H9 (cell line): ENCODE results near the gene PPP1R9A. TPM values are rescaled to one million over a fixed set of nuclear protein-coding genes. Genes with fewer than 3 reads are reported as not detected.

ENCODE experiments used
- DNase-seq: peaks from one replicate; pipeline ENCODE4 v3.0.0-alpha.2; 2017
- H2AFZ ChIP-seq: one replicate; pipeline ENCODE4 v1.6.1; 2013; ENCODE audit warnings: mild to moderate bottlenecking, low read length, control low read depth, moderate library complexity
- H2AK5ac ChIP-seq: 2 replicates; pipeline ENCODE4 v1.6.1; 2013; ENCODE audit warnings: low read length, control low read depth, mixed read lengths; ENCODE audit not compliant: insufficient read length
- H2BK120ac ChIP-seq: one replicate; pipeline ENCODE4 v1.6.1; 2013; ENCODE audit warnings: low read depth, mild to moderate bottlenecking, low read length, control low read depth, inconsistent platforms; ENCODE audit not compliant: poor library complexity, severe bottlenecking
- H2BK12ac ChIP-seq: 2 replicates; pipeline ENCODE4 v1.6.1; 2013; ENCODE audit warnings: low read length, control low read depth, mixed read lengths, low read depth; ENCODE audit not compliant: insufficient read length
- H2BK15ac ChIP-seq: 2 replicates; pipeline ENCODE4 v1.6.1; 2013; ENCODE audit warnings: low read depth, low read length, control low read depth
- H2BK20ac ChIP-seq: one replicate; pipeline ENCODE4 v1.6.1; 2013; ENCODE audit warnings: low read depth, mild to moderate bottlenecking, low read length, control low read depth, inconsistent platforms; ENCODE audit not compliant: poor library complexity, severe bottlenecking
- H2BK5ac ChIP-seq: 2 replicates; pipeline ENCODE4 v1.6.1; 2013; ENCODE audit warnings: low read length, control low read depth, mixed read lengths; ENCODE audit not compliant: insufficient read length
- H3K14ac ChIP-seq: 2 replicates; pipeline ENCODE4 v1.6.1; 2013; ENCODE audit warnings: low read length, control low read depth; ENCODE audit not compliant: insufficient read depth
- H3K18ac ChIP-seq: 2 replicates; pipeline ENCODE4 v1.6.1; 2013; ENCODE audit warnings: low read depth, mild to moderate bottlenecking, mixed read lengths, low read length, control low read depth; ENCODE audit not compliant: insufficient read length
- H3K23ac ChIP-seq: 2 replicates; pipeline ENCODE4 v1.6.1; 2013; ENCODE audit warnings: low read length, control low read depth, mixed read lengths, low read depth; ENCODE audit not compliant: insufficient read length
- H3K23me2 ChIP-seq: 2 replicates; pipeline ENCODE4 v1.6.1; 2013; ENCODE audit warnings: low read depth, mild to moderate bottlenecking, mixed read lengths, low read length, control low read depth; ENCODE audit not compliant: insufficient read length, poor library complexity, severe bottlenecking
- H3K27ac ChIP-seq: 2 replicates; pipeline ENCODE4 v1.5.1; 2013; ENCODE audit warnings: low read length, control low read depth, mixed read lengths, low read depth; ENCODE audit not compliant: insufficient read length
- H3K27me3 ChIP-seq: 2 replicates; pipeline ENCODE4 v1.6.1; 2013; ENCODE audit warnings: low read length, control low read depth, inconsistent platforms; ENCODE audit not compliant: insufficient read depth
- H3K4ac ChIP-seq: 2 replicates; pipeline ENCODE4 v1.6.1; 2013; ENCODE audit warnings: low read depth, mild to moderate bottlenecking, control low read depth, inconsistent platforms, low read length, moderate library complexity
- H3K4me1 ChIP-seq: 2 replicates; pipeline ENCODE4 v1.6.1; 2013; ENCODE audit warnings: low read length, control low read depth, inconsistent platforms; ENCODE audit not compliant: insufficient read depth
- H3K4me2 ChIP-seq: 2 replicates; pipeline ENCODE4 v1.6.1; 2013; ENCODE audit warnings: low read length, control low read depth, mixed read lengths; ENCODE audit not compliant: insufficient read length, insufficient read depth
- H3K56ac ChIP-seq: 2 replicates; pipeline ENCODE4 v1.6.1; 2013; ENCODE audit warnings: low read depth, mild to moderate bottlenecking, mixed read lengths, low read length, control low read depth; ENCODE audit not compliant: insufficient read length
- H3K79me1 ChIP-seq: 2 replicates; pipeline ENCODE4 v1.6.1; 2013; ENCODE audit warnings: low read depth, mild to moderate bottlenecking, moderate library complexity, low read length, control low read depth, inconsistent platforms; ENCODE audit not compliant: insufficient read depth, poor library complexity, severe bottlenecking
- H3K79me2 ChIP-seq: 2 replicates; pipeline ENCODE4 v1.6.1; 2013; ENCODE audit warnings: low read length, control low read depth, inconsistent platforms; ENCODE audit not compliant: insufficient read depth
- H3K9ac ChIP-seq: 2 replicates; pipeline ENCODE4 v1.6.1; 2013; ENCODE audit warnings: low read length, control low read depth, mixed read lengths; ENCODE audit not compliant: insufficient read length; ENCODE audit errors: extremely low read depth
- H3K9me3 ChIP-seq: one replicate; pipeline ENCODE4 v1.6.1; 2013; ENCODE audit warnings: low read depth, low read length, inconsistent platforms; ENCODE audit not compliant: control insufficient read depth
- H3T11ph ChIP-seq: one replicate; pipeline ENCODE4 v1.6.1; 2013; ENCODE audit warnings: mild to moderate bottlenecking, low read length, control low read depth, inconsistent platforms
- H4K20me1 ChIP-seq: one replicate; pipeline ENCODE4 v1.6.1; 2013; ENCODE audit not compliant: control insufficient read depth, insufficient read length, insufficient read depth
- H4K5ac ChIP-seq: 2 replicates; pipeline ENCODE4 v1.6.1; 2013; ENCODE audit warnings: low read depth, mild to moderate bottlenecking, mixed read lengths, low read length, control low read depth; ENCODE audit not compliant: insufficient read length
- H4K8ac ChIP-seq: replicated peaks from 2 replicates; pipeline ENCODE4 v1.6.1; 2013; ENCODE audit warnings: low read length, control low read depth, mixed read lengths, low read depth; ENCODE audit not compliant: insufficient read length
- H4K91ac ChIP-seq: 2 replicates; pipeline ENCODE4 v1.6.1; 2013; ENCODE audit warnings: low read depth, mild to moderate bottlenecking, moderate library complexity, mixed read lengths, low read length, control low read depth; ENCODE audit not compliant: insufficient read length
- H3K27ac Mint-ChIP-seq, 3 experiments: 2 replicates in 2 of 3; 3 replicates in 1 of 3; pipeline ENCODE4 v1.8.0; 2020 to 2021; ENCODE audit warnings: mixed read lengths in 3 of 3, mild to moderate bottlenecking in 1 of 3, moderate library complexity in 1 of 3
- H3K27me3 Mint-ChIP-seq: 2 replicates; pipeline ENCODE4 v1.8.0; 2021; ENCODE audit warnings: low read depth, mild to moderate bottlenecking, moderate library complexity, mixed read lengths
- H3K36me3 Mint-ChIP-seq, 3 experiments: 2 replicates in 2 of 3; 3 replicates in 1 of 3; pipeline ENCODE4 v1.8.0; 2020 to 2021; ENCODE audit warnings: low read depth in 3 of 3, mixed read lengths in 3 of 3; ENCODE audit not compliant: insufficient read depth in 1 of 3
- H3K4me1 Mint-ChIP-seq, 2 experiments: 2 replicates each; pipeline ENCODE4 v1.8.0; 2020; ENCODE audit warnings: mixed read lengths in 2 of 2
- H3K4me3 Mint-ChIP-seq, 2 experiments: 2 replicates in 1 of 2; 3 replicates in 1 of 2; pipeline ENCODE4 v1.8.0; 2020 to 2021; ENCODE audit warnings: mild to moderate bottlenecking in 2 of 2, mixed read lengths in 2 of 2, moderate library complexity in 1 of 2
- H3K9me3 Mint-ChIP-seq, 2 experiments: 2 replicates in 1 of 2; 3 replicates in 1 of 2; pipeline ENCODE4 v1.8.0; 2020; ENCODE audit warnings: mild to moderate bottlenecking in 2 of 2, mixed read lengths in 2 of 2, moderate library complexity in 1 of 2
- CTCF ChIP-seq: fragments of 200-600 bp; sonication (generic); conservative IDR thresholded peaks from 3 replicates; pipeline ENCODE4 v1.8.0; 2021; ENCODE audit warnings: antibody characterized with exemption, mild to moderate bottlenecking
- WGBS: extraction: QIAGEN DNeasy Blood & Tissue Kit; methylation state at CpG from one replicate; pipeline ENCODE4 v1.1.7; 2013; ENCODE audit warnings: missing lambda C conversion rate, low lambda C conversion rate, mixed read lengths; ENCODE audit not compliant: insufficient read length; ENCODE audit errors: extremely low coverage; 5-methylcytosine and 5-hydroxymethylcytosine counted together
- total RNA-seq: library from RNA; stranded (reverse); gene quantifications from 2 replicates; pipeline ENCODE4 v1.2.1, GENCODE V29; 2021

The PPP1R9A gene
- total RNA-seq, 1 experiment from 2014 or later: 17.0 TPM

- no peaks in the 10 kb centered on the region for H3K9me3 Mint-ChIP-seq
- DNase-seq: no peak
- H3K27me3 Mint-ChIP-seq: no peaks in the 10 kb centered on the region
Observed at GRCh38 chr7:95046494-95047240, 139.3 kb downstream of the PPP1R9A start.

More at GRCh38 chr7:95046494-95047240, 139.3 kb downstream of the PPP1R9A start:
- Histone ChIP-seq H3K9ac (no peak overlapping the region), H3K23ac (no peak overlapping the region), H4K20me1 (no peaks in the 10 kb centered on the region), H3K4me1 (peaks cover 2% of the 10 kb centered on the region; the same call in 1 of the 2 replicates), H2BK20ac (no peak overlapping the region), H4K5ac (no peak overlapping the region), H3K23me2 (no peaks in the 10 kb centered on the region), H4K91ac (no peak overlapping the region), H2AFZ (no peak overlapping the region), H2BK120ac (no peak overlapping the region), H2BK5ac (no peak overlapping the region), H3K27me3 (no peaks in the 10 kb centered on the region), H3K56ac (no peak overlapping the region), H2BK15ac (no peak overlapping the region), H3K4me2 (no peak overlapping the region), H3K79me1 (no peaks in the 10 kb centered on the region), H2AK5ac (no peak overlapping the region), H3T11ph (no peak overlapping the region), H3K79me2 (peaks cover 2% of the 10 kb centered on the region; the same call in 1 of the 2 replicates), H3K18ac (no peak overlapping the region), H4K8ac (no peak overlapping the region), H3K4ac (no peak overlapping the region), H3K9me3 (no peaks in the 10 kb centered on the region), H3K27ac (no peak overlapping the region), H3K14ac (no peak overlapping the region), H2BK12ac (no peak overlapping the region)
- WGBS: no CpG with 5 or more reads among the region's 7 CpGs
- H3K4me3 Mint-ChIP-seq: no peak overlapping the region
- no peak for TF ChIP-seq CTCF
- no peak overlapping the region for H3K27ac Mint-ChIP-seq
- peaks cover 15 to 16% of the 10 kb centered on the region in 2 experiments for H3K4me1 Mint-ChIP-seq
- H3K36me3 Mint-ChIP-seq: no peaks in the 10 kb centered on the region
